ENCODE measurements around the gene SYT2.

Gene SYT2

GRCh38 chr1:202673531-202673930, 36.7 kb downstream of the SYT2 start:
- DNase-seq: no peak

DNA sequence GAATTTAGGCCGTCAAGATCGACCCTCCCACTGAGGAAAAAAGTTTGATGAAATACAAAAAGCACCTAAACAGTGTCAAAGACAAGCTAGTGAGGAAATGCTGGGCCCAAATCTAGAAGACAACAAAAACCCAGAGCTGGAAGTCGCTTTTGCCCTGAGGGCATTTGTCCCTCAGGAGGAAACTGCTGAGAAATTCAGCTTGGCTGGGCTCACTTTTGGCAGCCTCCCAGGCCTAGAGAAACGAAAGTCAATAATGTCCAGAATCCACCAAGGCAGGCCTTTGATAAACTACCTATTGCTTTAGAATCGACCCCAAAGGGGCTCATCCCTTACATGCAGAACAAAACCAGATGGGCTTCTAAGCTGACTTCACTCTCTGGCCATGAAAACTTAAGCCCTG, 38.9 kb downstream of the SYT2 start:
- DNase-seq: no peak

DNA sequence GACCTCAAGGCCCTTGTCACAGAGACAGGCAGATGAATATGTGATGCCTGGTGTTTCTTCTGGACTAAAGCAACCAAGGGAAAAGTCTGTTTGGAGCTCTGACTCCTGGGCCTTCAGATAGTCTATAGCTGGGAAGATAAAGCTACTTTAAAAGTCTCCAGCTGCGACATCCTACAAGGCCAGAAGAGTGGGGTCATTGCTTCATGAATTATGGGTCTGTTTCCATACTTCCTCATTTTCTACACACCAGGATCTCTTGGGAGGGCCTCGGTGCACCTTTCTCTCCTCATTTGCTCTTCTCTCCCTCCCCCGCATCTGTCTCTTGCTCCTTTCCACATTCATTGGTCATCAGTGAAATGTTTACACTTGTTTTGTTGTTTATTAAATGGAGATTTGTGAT, 44.8 kb downstream of the SYT2 start:
- DNase-seq: no peak

GRCh38 chr1:202664083-202664482, 46.2 kb downstream of the SYT2 start:
- no peak for DNase-seq

GRCh38 chr1:202663131-202663530, 47.1 kb downstream of the SYT2 start:
- no peak for DNase-seq

- no peak for DNase-seq
These were observed 48.2 kb downstream of the SYT2 start for GRCh38 chr1:202662081-202662480.

DNA sequence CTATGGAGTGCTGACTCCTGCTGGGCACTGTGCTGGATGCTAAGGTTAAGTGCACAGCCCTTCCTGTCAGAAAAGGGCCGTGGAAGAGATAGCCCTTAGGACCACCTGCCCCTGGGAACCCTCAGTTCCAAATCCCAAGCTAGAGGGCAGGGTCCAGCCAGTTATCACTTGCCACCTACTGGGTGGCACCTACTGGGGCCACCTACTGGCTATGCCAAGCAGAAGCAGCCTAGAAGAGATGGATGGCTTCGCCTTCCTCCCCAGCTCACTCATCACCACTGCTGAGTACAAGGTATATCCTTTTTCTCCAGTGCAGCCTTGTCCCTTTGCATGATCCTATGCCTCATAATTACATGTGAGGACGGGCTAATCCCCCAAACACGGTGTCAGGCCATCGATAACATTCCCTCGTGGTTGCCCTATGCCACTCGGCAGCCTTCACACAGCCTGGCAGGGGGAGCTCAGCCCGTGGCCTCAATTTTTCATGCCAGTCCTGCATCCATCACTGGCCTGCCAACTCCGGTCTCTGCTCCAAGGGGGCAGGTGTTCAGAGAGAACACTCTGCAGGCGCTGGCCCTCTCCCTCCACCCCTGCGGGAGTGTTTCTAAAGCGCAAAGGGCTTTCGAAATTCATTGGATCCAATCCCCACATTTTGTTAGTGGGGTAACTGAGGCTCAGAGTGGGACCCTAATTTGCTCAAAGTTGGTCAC, 49.0 kb downstream of the SYT2 start:
- DNase-seq: peak in 1 of 5 experiments; percentile 32

- DNase-seq: no peak
These were observed 50.3 kb downstream of the SYT2 start for GRCh38 chr1:202659974-202660373.

- DNase-seq: no peak
These were observed 50.7 kb downstream of the SYT2 start for GRCh38 chr1:202659541-202659940.

DNA sequence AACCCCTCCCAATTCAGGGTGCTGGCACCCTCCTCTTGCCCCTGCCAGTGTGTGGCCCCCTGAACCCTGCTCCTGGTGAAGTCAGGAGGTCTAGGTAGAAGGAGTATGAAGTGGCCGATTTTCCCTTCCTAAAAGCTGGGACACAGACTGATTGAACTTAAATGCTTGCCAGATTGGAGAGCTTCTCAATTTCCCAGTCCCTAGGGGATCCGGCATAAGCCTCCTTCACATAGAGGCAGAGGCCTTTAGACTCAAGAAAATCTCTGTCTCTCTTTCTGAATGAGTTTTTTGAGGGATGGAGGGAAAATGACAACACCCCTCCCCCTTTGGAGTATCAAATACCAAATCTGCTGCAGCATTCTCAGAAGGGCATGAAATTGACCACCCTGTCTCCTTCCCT, 51.5 kb downstream of the SYT2 start:
- no peak for DNase-seq

DNA sequence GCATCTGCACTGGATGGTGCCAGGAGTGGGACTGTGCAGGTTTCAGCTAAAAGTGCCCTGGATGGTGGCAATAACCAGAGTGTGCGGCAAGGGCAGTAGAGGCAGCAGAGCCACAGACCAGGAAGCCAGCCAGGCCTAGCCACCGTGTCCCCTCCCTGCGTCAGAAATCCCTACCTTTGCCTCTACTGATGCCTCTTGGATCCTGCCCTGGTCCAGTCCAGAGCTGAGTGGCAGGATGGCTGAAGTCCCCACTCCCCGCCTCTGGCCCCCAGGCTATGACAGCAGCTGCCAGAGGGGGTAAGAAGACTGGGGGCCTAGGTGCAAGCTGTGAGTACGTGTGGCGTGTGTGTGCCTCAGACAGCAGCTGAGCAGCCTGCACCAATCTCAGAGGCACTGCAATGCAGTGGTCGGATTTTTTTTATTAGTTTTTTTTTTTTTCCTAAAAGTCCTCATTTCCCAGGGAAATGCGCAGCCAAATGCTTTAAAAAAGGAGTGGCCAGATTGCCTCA, 51.9 kb downstream of the SYT2 start:
- no peak for DNase-seq

DNA sequence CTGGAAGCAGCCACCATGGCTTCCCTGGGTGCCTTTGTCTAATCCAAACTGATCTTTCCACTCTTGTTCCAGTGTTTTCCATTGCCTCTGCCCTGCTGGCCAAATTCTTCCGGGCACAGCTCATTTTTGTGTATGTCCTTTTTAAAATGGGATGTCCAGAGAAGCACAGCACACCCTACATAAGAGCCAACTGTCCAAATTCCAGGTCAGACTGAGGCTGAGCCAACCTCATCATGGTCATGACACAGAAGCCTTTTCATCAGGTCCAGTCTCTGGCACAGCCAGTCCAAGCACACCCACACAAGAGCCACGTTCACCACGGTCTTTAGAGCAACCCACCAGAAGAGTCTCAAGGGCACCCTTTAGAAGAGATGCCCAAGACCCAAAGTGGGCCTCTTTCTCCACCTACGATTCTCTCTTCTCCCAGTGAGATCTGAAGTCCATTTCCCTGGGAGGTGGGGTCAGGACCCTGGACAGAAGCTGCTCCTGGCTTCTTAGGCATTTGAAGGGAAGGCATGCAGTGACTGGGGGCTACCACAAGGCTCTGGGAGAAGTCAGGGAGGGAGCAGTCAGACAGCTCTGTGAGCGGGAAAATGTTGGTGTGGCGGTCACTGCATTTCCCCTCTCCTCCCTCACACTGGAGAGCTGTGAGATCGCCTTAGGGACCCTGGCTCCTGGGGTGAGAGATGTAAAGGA, 53.2 kb downstream of the SYT2 start:
- no peak for DNase-seq

DNA sequence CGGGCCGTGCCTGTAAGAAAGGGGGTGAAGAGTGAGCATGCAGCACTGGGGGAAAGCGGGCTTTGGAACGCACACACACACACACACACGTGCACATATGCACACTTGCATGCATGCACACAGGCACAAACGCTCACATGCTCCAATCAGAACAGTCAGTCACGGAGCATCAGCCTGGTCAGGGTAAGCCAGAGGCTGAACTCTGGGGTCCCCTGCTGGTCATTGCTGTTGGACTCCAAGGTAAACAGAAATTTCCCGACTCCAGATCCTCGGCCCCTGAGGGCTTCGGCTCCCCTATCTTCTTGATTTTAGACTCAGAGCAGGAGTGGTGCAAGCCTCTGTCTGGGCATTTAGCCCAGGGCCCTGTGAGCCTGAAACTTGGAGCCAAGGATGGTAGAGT, 54.2 kb downstream of the SYT2 start:
- no peak for DNase-seq

- no peak for DNase-seq
These were observed 56.2 kb downstream of the SYT2 start for GRCh38 chr1:202654079-202654478.

GRCh38 chr1:202649553-202650392, 60.5 kb downstream of the SYT2 start:
- DNase-seq: no peak

- no peak for DNase-seq
These were observed 61.5 kb downstream of the SYT2 start for GRCh38 chr1:202648605-202649226.

- DNase-seq: no peak
These were observed 65.2 kb downstream of the SYT2 start for GRCh38 chr1:202645097-202645476.

DNA sequence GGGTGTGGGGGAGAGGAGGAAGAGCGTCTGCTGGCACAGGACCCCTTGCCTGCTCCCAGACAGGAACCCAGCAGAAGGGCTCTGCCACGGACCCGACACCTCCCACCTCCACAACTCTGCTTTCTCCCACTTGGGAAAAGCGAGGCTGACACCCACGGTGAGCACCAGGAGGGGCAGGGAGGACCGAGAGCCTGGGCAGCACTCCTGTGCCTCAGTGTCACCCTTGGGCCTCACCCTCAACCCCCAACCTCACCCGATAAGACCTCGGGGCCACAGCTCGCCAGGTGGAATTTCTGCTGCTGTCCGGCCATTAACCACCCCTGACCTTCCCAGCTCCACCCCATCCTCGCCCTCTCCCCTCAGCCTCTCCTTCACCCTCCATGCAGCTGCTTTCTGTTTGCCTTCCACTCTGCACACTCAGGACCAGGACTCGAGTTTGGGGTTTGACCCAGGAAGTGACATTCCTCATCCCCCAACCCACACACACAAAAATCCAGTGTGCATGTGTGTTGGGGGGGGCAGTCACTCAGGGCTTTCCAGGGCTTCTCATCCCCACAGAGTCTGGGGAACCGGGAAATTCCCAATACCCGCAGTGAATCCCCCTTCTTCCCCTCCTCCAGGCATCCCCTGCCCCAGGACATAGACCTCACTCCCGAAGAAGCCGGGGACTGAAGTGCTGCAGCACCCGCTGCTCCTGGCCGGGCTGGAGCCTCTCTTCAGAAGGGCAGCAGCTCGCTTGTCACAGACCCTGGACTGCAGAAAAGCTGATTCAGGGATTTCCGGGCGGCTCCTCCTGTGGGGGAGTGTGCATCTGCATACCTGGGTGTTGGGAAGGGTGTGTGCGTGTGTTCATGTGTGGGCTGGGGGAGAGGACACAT, 65.8 kb downstream of the SYT2 start:
- no peak for DNase-seq

- no peak for DNase-seq
These were observed 66.6 kb downstream of the SYT2 start for GRCh38 chr1:202643397-202644218.

DNA sequence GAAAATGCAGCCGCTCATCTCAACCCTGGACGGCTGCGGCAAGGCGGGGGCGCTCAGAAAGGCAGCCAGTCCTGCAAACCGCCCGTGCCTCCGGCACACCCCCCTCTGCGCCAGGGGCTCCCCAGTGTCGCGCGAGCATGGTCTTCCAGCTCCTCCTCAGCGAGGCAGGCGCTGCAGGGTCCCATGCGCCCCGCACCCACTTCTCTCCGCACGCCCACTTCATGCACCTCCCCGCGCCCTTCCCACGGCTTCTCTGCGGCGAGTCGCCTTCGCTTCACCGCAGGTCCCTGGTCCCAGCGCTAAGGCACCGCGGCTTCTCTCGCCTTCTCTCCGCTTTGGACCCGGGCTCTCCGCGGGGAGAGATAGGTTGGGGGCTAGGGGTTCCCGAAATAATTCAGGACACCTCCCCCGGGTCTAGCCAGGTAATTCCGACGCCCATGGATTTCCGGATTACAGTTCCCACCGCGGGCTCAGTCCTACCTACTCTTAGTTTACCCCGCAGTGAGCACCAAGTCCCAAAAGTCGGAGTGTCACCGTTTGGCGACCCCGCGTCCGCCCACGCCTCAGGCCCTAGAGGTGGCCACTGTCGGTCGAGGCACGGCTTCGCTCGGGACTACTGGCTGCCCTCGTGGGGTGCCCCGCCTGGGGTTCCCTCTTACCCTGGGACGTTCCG, 67.5 kb downstream of the SYT2 start:
- no peak for DNase-seq
